IPS DF 19.7 (cell line): ENCODE results near the gene LRRC51.

Source experiments
- DNase-seq: peaks from one replicate; pipeline ENCODE4 v3.0.0-alpha.2; 2013; ENCODE audit warnings: low read depth, low spot score

LRRC51 gene

DNA sequence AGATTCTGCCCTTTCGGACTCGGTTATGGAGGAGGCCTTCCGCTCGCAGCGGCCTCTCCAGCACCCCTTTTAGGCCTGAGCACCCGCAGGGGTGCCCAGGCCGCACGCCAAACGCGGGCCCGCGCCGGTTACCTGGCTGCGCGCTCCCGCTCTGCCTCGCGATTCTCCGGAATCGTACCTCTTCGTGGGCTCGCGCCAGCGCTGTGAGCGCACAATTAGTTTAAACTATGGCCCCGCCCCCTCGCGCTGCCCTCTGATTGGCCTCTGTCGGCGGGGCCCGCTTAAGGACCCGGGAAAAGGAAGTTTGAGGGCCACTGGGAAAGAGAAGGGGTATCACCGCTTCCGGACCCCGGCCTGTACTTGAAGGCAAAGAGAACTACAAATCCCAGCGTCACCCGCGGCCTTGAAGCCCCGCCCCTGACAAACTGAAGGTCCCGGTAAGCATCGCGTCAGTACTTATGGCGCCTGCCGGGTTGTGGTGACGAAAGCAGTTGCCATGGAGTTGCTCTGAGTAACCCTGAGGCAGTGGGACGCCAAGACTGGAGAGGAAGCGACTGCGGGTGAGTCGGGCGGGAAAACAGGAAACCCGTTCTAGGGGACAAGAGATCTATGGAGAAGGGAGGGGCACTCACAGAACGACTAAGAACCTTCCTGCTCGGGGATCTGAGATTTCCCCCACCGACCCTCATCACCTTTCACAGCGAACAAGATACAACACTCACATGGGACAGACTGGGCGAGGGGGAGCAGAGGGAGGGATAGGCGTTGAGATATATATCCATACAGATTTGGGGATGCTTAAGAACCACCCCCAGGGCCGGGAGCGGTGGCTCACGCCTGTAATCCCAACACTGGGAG lies at the start of gene LRRC51, which contains the start of gene NUMA1:
Gene LRRC51, plus strand, starts transcription at position 525 of the 858 bp plus-strand sequence. CDS start 8,234 bp downstream, outside the sequence.
Gene NUMA1, minus strand, starts transcription at position 217 of the 858 bp plus-strand sequence. CDS start 44,599 bp downstream, outside the sequence.
- DNase-seq: peak; percentile 99

DNA sequence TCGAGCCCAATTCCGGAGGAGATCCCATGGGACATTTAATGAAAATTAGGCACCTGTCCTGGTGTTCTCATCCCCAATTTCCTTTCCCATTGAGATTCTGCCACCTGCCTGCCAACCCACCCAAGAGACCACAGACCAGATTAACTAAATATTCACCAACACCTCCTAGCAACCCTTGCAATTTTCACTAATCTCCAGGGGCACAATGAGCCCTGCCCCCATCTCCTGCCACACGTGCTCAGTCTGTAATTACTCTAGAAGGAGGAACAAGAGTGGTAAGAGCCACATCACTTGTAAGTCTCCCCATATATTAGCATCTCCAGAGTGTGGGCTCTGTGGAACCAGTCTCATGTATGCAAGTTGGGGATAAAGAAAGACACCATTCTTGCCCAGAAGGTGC lies 44.0 kb upstream of the LRRC51 start:
- no peak for DNase-seq

- no peak for DNase-seq
Measured at GRCh38 chr11:72037554-72038311, 42.9 kb upstream of the LRRC51 start.

DNA sequence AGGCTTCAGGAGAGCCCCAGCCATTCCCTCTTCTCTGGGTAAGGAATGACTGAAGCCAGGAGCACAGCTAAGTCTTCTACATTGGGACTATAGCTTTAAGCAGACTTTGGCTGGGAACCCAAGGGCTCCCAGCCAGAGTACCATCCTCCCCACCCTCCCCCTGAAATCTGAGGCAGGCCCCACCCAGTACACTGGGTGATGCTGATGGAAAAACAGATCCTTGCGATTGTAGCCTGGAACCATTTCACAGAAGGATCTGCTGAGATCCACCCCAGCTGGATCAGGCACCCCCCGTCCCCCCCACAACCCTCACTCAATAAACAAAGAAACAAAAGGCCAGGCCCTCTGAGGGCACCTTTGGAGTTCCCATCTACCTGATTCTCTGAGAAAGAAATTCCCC lies 42.2 kb upstream of the LRRC51 start:
- DNase-seq: no peak

DNA sequence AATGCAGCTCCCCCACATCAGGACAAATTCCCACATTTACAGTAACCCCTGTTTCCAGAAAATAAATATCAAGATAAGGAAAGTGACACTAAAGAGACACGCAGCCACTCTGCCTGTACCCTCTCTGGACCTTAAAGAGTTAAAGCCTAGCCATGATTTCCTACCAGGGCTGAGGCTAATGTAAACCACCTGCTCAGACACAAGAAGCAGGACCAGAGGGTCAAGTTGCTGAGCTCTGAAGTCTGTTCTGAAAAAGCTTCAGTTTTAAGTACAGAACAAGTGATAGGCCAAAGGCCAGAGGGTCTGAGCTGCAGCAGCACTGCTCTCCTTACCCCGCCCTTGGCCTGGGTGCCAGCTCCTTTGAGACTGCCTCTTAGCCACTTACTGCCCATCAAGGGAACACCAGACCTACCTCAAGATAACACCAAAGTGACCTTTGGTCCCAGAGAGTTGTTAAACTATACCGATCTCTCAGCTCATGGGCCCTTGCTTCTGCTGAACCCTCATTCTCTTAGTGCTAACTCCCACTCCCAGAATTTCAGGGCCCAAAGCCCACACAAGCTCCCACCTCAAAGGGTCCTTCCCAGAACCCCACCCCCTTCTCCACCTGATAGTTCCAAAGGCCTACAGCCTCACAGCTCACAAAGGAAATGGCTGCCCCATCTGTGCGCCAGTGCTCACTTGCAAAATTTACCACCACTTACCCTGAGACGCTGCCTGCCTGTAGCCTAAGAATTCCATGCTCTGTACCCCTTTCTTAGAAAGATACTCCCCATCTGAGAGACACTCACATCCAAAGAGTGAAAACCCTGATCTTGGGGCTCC lies 41.4 kb upstream of the LRRC51 start:
- DNase-seq: no peak

DNA sequence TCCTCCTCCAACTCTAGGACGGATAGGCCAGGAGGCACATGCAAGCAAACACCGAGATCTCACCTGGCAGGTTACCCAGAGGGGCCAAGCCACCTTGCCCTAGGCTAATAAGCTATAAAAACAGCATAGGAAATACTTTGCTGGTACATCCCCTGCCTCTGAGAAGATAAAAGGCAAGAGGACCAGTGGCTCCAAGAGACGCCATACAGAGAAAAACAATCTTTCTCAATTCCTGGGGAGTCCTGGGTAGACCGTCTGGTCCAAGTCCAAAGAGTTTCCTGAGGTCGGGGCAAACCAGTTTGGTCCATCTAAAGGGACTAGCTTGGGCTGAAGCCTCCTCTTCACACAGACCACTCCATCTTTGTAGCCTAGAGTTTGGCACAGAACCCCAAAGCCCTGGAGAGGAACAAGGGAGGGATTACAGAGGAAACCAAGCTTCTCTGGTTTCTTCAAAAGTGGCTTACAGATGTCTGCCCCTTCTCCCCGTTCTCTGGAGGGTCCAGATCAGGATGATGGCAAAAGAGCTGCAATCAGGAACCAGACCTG lies 40.7 kb upstream of the LRRC51 start:
- DNase-seq: no peak

DNA sequence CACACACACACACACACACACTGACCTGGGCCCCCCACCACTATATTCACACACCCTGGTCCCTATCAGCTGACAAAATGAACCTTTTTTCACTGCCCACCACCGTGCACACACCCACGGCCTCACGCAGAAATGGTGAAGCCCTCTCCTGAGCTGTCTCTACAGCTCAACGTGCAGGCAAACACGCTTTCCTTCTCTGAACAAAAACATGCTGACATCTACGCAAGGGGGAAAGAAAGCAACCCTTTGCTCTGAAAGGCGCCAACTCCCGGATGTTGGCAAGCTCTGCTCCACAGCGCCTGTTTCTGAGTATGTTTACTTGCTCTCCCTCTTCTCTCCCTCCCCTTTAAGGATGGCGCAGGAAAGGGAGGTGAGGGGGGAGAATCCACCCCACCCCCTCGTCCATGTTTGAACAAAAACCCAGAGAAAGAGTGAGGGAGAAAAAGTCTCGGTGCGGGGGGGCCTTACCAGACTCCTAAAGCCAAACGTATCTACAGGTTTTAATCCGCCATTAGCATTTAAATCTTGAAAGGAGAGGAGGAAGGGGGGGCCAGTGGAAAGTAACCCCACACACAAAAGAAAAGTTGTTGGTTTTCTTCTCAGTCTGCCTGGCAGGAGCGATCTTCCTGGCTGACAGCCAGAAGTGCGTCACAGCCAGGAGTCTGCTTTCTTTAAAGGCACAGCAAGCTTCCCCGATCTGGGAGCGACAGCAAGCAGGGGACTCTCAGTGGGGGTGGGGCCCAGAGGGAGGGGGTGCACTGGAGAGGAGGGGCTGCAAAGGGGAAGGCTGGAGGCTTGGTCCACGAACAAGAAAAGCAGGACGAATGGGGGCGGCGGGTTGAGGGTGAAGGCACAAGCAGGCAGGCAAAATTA lies 39.9 kb upstream of the LRRC51 start:
- DNase-seq: no peak

DNA sequence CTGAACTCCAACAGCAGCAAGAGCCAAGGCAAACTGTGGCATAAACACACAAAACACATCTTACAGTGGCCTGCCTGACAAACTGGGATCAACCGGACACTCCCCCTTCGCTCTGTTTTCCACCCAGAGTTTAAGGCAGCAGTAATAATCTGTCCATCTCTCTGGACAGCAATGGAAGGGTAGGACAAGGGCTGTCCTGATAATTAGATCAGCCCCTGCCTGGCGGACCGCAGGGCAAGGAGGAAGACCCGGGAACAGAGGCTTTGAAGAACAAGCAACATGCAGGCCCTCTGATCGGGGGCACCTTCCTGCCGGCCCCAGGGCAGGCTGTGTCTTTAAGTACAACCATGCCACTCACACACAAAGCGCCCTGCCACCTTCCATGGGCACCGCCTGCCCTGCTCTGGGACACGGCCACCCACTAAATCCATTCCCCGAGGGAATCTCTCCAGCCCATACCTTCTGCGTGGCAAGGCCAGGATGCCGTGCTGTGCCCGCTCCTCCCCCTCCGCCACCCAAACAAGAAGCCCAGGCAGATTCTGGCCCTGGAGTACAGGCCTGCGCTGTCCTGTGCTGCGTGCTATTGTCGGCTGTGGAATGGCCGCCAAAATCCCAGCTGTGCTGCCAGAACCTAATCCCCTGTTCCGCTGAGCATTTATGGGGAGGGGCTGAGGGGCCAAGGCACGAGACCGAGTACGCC lies 39.1 kb upstream of the LRRC51 start:
- DNase-seq: no peak

DNA sequence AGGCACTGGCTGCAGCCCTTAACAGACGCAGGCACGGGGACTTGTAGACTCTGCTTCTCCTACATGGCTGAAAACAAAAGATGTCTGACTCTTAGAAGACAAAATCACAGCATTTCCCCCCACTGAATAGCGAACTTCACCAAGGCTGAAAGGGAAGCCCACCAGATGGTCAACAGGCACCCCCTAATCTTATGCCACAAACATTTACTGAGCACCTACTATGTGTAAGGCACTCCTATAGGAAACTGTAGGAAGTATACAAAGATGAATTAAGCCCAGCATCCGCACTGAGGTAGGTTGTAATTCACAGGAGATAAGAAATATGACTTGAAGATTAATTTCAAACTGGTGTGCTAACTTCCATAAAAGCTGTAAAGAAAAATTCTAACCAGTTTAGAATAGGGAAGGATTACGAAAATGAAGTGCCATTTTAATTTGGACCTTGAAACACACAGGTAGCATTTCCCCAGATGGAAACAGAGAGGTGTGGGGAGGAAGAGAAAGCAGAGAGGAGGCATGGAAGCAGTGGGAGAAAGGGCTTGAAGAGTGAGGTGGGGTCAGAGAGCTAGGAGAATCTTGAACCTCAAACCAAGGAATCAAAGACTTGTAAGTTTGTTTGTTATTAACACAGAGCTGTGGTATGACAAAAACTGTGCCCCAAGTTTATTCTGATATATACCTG lies 38.4 kb upstream of the LRRC51 start:
- no peak for DNase-seq

DNA sequence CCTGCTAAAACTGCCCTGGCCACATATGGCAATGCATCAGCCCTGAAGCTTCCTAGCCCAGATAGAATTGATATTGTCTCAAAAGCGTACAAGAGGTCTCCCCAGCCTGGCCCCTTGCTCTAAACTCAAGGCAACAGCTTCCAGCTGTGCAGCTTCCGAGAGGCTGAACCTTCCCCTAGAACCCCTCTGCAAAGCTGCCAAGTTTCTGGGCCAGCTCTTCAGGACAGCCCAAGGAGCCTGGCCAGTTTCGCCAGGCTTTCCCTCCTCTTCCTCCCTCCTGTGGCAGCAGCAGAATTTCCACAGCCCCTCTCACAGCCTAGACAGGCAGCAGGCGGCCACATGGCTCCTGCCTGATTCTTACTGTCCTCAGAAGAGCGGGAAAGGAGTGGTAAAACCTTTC lies 34.8 kb upstream of the LRRC51 start:
- no peak for DNase-seq

DNA sequence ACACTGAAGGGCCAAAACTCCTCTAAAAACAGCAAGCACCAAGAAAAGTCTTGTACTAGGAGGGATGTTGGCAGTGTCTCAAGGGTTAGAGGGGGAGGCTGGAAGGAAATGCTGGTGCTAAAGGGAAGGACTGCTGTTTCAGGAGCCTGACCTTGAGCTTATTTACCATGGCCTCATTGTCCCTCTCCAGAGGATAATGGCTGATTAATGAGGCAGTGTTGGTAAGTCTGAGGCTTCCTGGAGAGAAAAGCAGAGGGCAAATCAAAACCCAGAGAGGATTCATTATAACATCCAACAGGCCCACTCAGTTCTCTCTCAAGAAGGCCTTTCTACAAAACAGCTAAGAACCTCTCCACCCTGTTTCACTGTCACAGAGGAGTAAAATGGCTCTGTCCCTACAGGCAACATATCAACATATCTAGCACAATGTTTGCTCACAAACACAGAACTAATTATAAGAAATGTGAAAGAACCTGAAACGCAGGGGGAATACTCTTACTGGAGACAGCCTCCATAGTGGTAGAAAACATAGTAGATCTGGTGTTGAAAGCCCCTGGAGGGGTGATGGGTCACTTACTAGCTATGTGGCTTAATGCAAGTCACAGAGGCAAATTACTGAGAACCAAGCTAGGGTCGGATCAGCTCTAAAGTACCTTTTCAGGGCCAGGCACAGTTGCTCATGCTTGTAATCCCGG lies 31.7 kb upstream of the LRRC51 start:
- DNase-seq: no peak

DNA sequence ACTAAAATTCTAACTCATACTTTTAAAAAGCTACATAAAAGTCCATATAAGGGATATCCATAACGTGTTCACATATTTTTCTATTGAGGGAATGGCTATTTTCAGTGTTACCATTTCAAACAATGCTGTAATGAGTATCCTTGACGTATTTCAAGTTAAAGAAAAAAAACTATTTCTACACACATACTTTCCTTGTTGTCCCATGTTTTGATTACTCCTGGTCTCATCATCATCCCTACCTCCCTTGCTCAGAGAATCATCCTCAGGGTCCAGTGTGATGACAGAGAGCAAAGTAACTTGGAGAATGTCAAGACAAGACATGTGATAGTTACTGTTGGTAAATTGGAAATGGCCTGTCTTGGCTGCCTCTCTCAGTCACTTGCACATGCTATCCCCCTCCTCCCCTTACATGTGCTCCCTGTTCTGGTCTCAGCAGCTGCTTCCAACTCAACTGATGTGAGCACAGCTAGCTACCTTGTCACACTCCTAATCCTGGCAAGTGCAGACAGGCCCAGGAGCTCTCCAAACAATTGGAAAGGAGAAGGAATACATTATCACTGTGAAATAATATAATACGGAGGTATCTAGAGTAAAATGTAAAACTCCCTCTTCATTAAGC lies 22.1 kb upstream of the LRRC51 start:
- DNase-seq: no peak

DNA sequence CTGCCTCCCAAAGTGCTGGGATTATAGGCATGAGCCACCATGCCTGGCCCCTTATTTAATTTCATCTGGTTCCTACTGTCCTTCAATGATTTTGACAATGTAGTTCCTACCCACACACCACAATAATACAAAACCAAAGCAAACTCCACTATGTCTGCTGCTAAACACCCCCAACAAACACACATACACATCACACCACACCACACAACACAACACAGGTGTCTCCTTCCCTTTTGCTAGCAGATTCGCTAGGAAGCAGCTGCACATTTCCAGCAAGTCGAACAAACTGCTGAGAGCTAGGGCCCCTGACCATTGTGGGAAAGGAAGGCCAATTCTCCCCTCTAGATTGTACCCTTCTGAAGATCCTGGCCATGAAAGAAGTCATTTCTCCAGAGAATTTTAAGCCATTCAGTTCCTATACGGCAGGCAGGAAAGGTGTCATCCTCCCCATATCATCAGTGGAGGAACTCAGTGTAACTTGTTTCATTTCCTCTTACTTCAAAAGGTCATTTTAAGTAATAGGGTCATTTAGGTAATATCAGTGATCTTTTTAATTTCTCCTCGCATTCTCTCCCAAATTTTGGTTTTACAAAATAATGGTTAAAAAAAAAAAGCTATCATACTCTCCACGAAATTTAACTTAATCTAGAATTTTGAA lies 18.8 kb upstream of the LRRC51 start:
- DNase-seq: no peak

DNA sequence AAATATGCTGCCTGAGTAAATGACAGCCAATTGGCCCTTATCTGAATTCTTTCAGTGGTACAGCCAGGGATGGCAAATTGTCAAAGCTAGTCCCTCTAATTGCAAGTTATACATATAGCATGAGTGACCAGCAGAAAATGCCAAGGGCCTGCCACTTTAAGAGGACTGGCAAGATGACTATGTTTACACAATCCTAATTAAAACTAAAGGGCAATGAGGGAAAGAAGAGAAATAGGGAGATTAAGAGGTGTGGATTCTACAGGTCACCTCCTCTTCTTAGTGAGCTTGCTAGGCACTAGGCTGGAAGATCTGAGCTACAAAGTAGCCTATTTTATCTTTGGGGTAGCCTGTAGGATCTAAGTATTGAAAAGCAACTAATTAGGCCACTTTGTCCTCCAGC lies 13.8 kb upstream of the LRRC51 start:
- DNase-seq: no peak

- no peak for DNase-seq
Measured at GRCh38 chr11:72067266-72067665, 13.4 kb upstream of the LRRC51 start.

DNA sequence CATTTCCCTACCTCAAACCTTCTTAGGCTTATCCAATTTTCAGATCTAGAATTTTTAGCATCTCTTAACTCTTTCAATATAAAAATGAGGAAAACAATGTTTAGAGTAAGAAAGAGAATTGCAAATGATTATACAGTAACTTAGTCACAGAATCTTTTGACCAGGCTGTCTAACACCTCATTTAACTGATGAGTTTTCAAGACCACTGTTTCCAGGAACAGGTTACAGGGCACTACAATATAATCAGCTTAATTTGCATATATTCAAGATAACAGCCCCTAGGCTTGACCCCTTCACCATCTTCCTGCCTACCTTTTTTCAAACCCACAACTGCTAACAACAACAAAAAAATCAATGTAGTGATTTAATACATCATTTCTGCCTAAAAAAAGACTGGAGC lies 13.0 kb upstream of the LRRC51 start:
- DNase-seq: no peak

DNA sequence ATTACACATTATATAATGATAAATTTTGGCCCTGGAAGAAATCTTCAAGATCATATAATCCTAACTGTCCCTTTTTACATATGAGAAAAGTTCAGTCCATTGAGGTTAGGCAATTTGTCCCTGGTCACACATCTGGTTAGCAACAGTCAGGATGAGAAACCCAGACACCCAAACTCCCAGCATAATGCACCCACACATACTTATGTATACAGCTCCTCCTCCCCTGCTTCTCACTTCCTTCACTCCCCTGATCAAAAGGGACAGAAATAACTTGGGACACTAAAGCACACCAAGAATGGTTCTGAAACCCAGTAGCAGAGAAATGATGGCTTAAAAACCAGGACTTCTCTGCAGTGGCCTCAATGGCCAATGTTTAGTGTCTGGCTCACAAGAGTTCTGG lies 11.4 kb upstream of the LRRC51 start:
- DNase-seq: no peak

GRCh38 chr11:72069787-72070251 lies 10.8 kb upstream of the LRRC51 start:
- DNase-seq: no peak
